ENCODE data around the gene FILIP1L. TPM values are rescaled to one million over a fixed set of nuclear protein-coding genes. Genes with fewer than 3 reads are reported as not detected.

The FILIP1L gene
- total RNA-seq, 1 experiment from 2014 or later = 15.5 TPM

- POLR2A ChIA-PET = interaction anchor here (0.6 to 1.5 kb wide), 3 partner anchors 64 to 378 kb away, joined by 3 to 9 read pairs (median 4); no protein-coding TSS in a partner anchor
- Mint-ChIP-seq H3K27me3 (ENCODE audit: insufficient read depth, unreplicated experiment) (no peaks in the 10 kb centered on the region), H3K27ac (ENCODE audit: unreplicated experiment) (peak overlapping the region; percentile 89), H3K36me3 (ENCODE audit: insufficient read depth, unreplicated experiment) (peaks cover 24% of the 10 kb centered on the region), H3K4me3 (ENCODE audit: unreplicated experiment) (peak overlapping the region; percentile 82), H3K9me3 (ENCODE audit: unreplicated experiment) (no peaks in the 10 kb centered on the region), H3K4me1 (ENCODE audit: low read depth, unreplicated experiment) (peaks cover 12% of the 10 kb centered on the region)
- Histone ChIP-seq H3K4me3 (ENCODE audit: low read depth, low read length) (peak overlapping the region; percentile 67), H3K27me3 (replicated peaks; ENCODE audit: control insufficient read depth, insufficient read depth, low read length) (no peaks in the 10 kb centered on the region), H3K9me3 (no peaks in the 10 kb centered on the region), H3K4me1 (peaks cover 38% of the 10 kb centered on the region), H3K36me3 (ENCODE audit: control insufficient read depth, insufficient read depth, low read length) (no peaks in the 10 kb centered on the region)
- CTCF ChIA-PET = interaction anchor here (0.6 to 1.3 kb wide), 3 partner anchors 32 to 378 kb away, joined by 4 to 13 read pairs (median 5); no protein-coding TSS in a partner anchor
- peak; percentile 82 to 90 for DNase-seq
- intact Hi-C loops (cut with micrococcal nuclease; ENCODE audit: unreplicated experiment) = loop anchor here (1.0 to 5.0 kb wide), 4 partner anchors 19 to 171 kb away; no protein-coding TSS in a partner anchor
- BruUV-seq (replicated peaks) = TSS peak; percentile 88
- peak; percentile 0 to 16 for TF ChIP-seq CTCF (IDR thresholded peaks at IDR 0.05; ENCODE audit: insufficient read depth in 1 of 2, low read depth in 1 of 2, low read length in 1 of 2, severe bottlenecking in 1 of 2, unreplicated experiment in 1 of 2)
These were observed 238.1 kb downstream of the FILIP1L start for GRCh38 chr3:99875929-99876841.

GRCh38 chr3:99875581-99875928 is 238.7 kb downstream of the FILIP1L start:
- ChIA-PET POLR2A (interaction anchor here (0.6 to 1.5 kb wide), 4 partner anchors 64 to 379 kb away, joined by 3 to 9 read pairs (median 4); no protein-coding TSS in a partner anchor), CTCF (interaction anchor here (1.3 kb wide), 2 partner anchors 32 to 379 kb away, joined by 5 to 13 read pairs; no protein-coding TSS in a partner anchor)
- no TSS peak for BruUV-seq (replicated peaks)
- peaks cover 12% of the 10 kb centered on the region for H3K4me1 Mint-ChIP-seq (ENCODE audit: low read depth, unreplicated experiment)
- no peaks in the 10 kb centered on the region for H3K36me3 ChIP-seq (ENCODE audit: control insufficient read depth, insufficient read depth, low read length)
- H3K4me3 Mint-ChIP-seq (ENCODE audit: unreplicated experiment) = peak overlapping the region; percentile 82
- intact Hi-C loops (cut with micrococcal nuclease; ENCODE audit: unreplicated experiment) = loop anchor here (5.0 kb wide), 1 partner anchor 172 kb away; no protein-coding TSS in a partner anchor
- H3K4me1 ChIP-seq = peaks cover 44% of the 10 kb centered on the region
- no peaks in the 10 kb centered on the region for H3K27me3 Mint-ChIP-seq (ENCODE audit: insufficient read depth, unreplicated experiment)
- no peaks in the 10 kb centered on the region for H3K9me3 Mint-ChIP-seq (ENCODE audit: unreplicated experiment)
- peak overlapping the region; percentile 67 for H3K4me3 ChIP-seq (ENCODE audit: low read depth, low read length)
- H3K27ac Mint-ChIP-seq (ENCODE audit: unreplicated experiment) = peak overlapping the region; percentile 59
- H3K9me3 ChIP-seq = no peaks in the 10 kb centered on the region
- peaks cover 30% of the 10 kb centered on the region for H3K36me3 Mint-ChIP-seq (ENCODE audit: insufficient read depth, unreplicated experiment)
- DNase-seq = no peak
- H3K27me3 ChIP-seq (replicated peaks; ENCODE audit: control insufficient read depth, insufficient read depth, low read length) = no peaks in the 10 kb centered on the region
- TF ChIP-seq CTCF (IDR thresholded peaks at IDR 0.05; ENCODE audit: insufficient read depth in 1 of 2, low read depth in 1 of 2, low read length in 1 of 2, severe bottlenecking in 1 of 2, unreplicated experiment in 1 of 2) = no peak

GRCh38 chr3:99874237-99875002 is 239.9 kb downstream of the FILIP1L start:
- intact Hi-C loops (cut with micrococcal nuclease; ENCODE audit: unreplicated experiment) = loop anchor here (5.0 kb wide), 1 partner anchor 173 kb away; no protein-coding TSS in a partner anchor
- peaks cover 36% of the 10 kb centered on the region for H3K36me3 Mint-ChIP-seq (ENCODE audit: insufficient read depth, unreplicated experiment)
- H3K27me3 Mint-ChIP-seq (ENCODE audit: insufficient read depth, unreplicated experiment) = no peaks in the 10 kb centered on the region
- TF ChIP-seq CTCF (IDR thresholded peaks at IDR 0.05; ENCODE audit: insufficient read depth in 1 of 2, low read depth in 1 of 2, low read length in 1 of 2, severe bottlenecking in 1 of 2, unreplicated experiment in 1 of 2) = no peak
- POLR2A ChIA-PET = no interaction called here
- no peaks in the 10 kb centered on the region for H3K36me3 ChIP-seq (ENCODE audit: control insufficient read depth, insufficient read depth, low read length)
- peak overlapping the region; percentile 67 for H3K4me3 ChIP-seq (ENCODE audit: low read depth, low read length)
- no peak overlapping the region for H3K27ac Mint-ChIP-seq (ENCODE audit: unreplicated experiment)
- no TSS peak for BruUV-seq (replicated peaks)
- CTCF ChIA-PET = no interaction called here
- no peak for DNase-seq
- peaks cover 44% of the 10 kb centered on the region for H3K4me1 ChIP-seq
- no peaks in the 10 kb centered on the region for H3K9me3 ChIP-seq
- no peaks in the 10 kb centered on the region for H3K27me3 ChIP-seq (replicated peaks; ENCODE audit: control insufficient read depth, insufficient read depth, low read length)
- H3K4me3 Mint-ChIP-seq (ENCODE audit: unreplicated experiment) = peak overlapping the region; percentile 54
- peaks cover 12% of the 10 kb centered on the region for H3K4me1 Mint-ChIP-seq (ENCODE audit: low read depth, unreplicated experiment)
- no peaks in the 10 kb centered on the region for H3K9me3 Mint-ChIP-seq (ENCODE audit: unreplicated experiment)
